Type B pancreatic cell (in vitro differentiated cells): ENCODE results near the gene STX16. TPM values are rescaled to one million over a fixed set of nuclear protein-coding genes. Genes with fewer than 3 reads are reported as not detected.

Experiments
- DNase-seq: peaks from one replicate; pipeline ENCODE4 v3.0.0; 2021; ENCODE audit warnings: mixed read lengths; ENCODE audit not compliant: unreplicated experiment; ENCODE audit errors: extremely low spot score
- H3K27ac Mint-ChIP-seq: 2 replicates; pipeline ENCODE4 v1.8.0; 2021; ENCODE audit warnings: mild to moderate bottlenecking, mixed read lengths
- H3K27me3 Mint-ChIP-seq: 2 replicates; pipeline ENCODE4 v1.8.0; 2021; ENCODE audit warnings: mixed read lengths
- H3K36me3 Mint-ChIP-seq: 2 replicates; pipeline ENCODE4 v1.8.0; 2021; ENCODE audit warnings: mixed read lengths
- H3K4me1 Mint-ChIP-seq: one replicate; pipeline ENCODE4 v1.8.0; 2021; ENCODE audit warnings: mixed read lengths; ENCODE audit not compliant: unreplicated experiment
- H3K4me3 Mint-ChIP-seq: 2 replicates; pipeline ENCODE4 v1.8.0; 2021; ENCODE audit warnings: mild to moderate bottlenecking, mixed read lengths
- H3K9me3 Mint-ChIP-seq: 2 replicates; pipeline ENCODE4 v1.8.0; 2021; ENCODE audit warnings: mixed read lengths
- CTCF ChIP-seq: fragments of 200-600 bp; sonication (generic); conservative IDR thresholded peaks from 2 replicates; pipeline ENCODE4 v1.5.0; 2021; ENCODE audit warnings: antibody characterized with exemption, mild to moderate bottlenecking
- total RNA-seq: library from RNA; stranded (reverse); gene quantifications from 2 replicates; pipeline ENCODE4 v1.2.1, GENCODE V29; 2021; ENCODE audit warnings: low replicate concordance

STX16 gene
- total RNA-seq, 1 donor from 2014 or later, result 62.8 TPM

GRCh38 chr20:58690396-58691135 lies 39.5 kb downstream of the STX16 start:
- peak overlapping the region; percentile 12 for H3K4me3 Mint-ChIP-seq
- DNase-seq, result no peak
- H3K9me3 Mint-ChIP-seq, result no peaks in the 10 kb centered on the region
- no peaks in the 10 kb centered on the region for H3K27me3 Mint-ChIP-seq
- peaks cover 21% of the 10 kb centered on the region for H3K4me1 Mint-ChIP-seq
- H3K36me3 Mint-ChIP-seq, result peaks cover 13% of the 10 kb centered on the region
- no peak for TF ChIP-seq CTCF
- H3K27ac Mint-ChIP-seq, result peak overlapping the region; percentile 76

GRCh38 chr20:58691773-58692578 lies 40.9 kb downstream of the STX16 start:
- no peaks in the 10 kb centered on the region for H3K27me3 Mint-ChIP-seq
- H3K36me3 Mint-ChIP-seq, result peaks cover 7% of the 10 kb centered on the region
- no peak for DNase-seq
- H3K9me3 Mint-ChIP-seq, result no peaks in the 10 kb centered on the region
- H3K4me1 Mint-ChIP-seq, result peaks cover 21% of the 10 kb centered on the region
- H3K27ac Mint-ChIP-seq, result peak overlapping the region; percentile 34
- TF ChIP-seq CTCF, result no peak
- H3K4me3 Mint-ChIP-seq, result peak overlapping the region; percentile 52

GRCh38 chr20:58692579-58693225 lies 41.6 kb downstream of the STX16 start, which contains the start of gene NPEPL1:
Gene NPEPL1, plus strand, starts transcription at chr20:58692800. Its CDS starts 101 bp downstream, at chr20:58692901.
- no peak for TF ChIP-seq CTCF
- peaks cover 7% of the 10 kb centered on the region for H3K36me3 Mint-ChIP-seq
- H3K27me3 Mint-ChIP-seq, result no peaks in the 10 kb centered on the region
- peak within 1 kb of the TSS; percentile 80 for H3K4me3 Mint-ChIP-seq
- peak within 1 kb of the TSS; percentile 34 for H3K27ac Mint-ChIP-seq
- no peaks in the 10 kb centered on the region for H3K9me3 Mint-ChIP-seq
- peaks cover 21% of the 10 kb centered on the region for H3K4me1 Mint-ChIP-seq
- DNase-seq, result peak; percentile 75

- TF ChIP-seq CTCF, result peak; percentile 20
- Mint-ChIP-seq H3K4me1 (peaks cover 18% of the 10 kb centered on the region), H3K9me3 (no peaks in the 10 kb centered on the region), H3K36me3 (peaks cover 10% of the 10 kb centered on the region), H3K27me3 (no peaks in the 10 kb centered on the region), H3K27ac (no peak overlapping the region), H3K4me3 (peak overlapping the region; percentile 80)
- no peak for DNase-seq
Measured at GRCh38 chr20:58693226-58694006, 42.3 kb downstream of the STX16 start.
